GM20431 (cell line): Measurements from ENCODE around the gene FHL1.
"Not testable (repeated sequence)": the region's sequence is repeated elsewhere in the genome, so short reads cannot be mapped to it uniquely, and the experiment has no call there.

Source experiments
- in situ Hi-C: fragments of 300-500 bp; cut with MseI, MboI; formaldehyde crosslinking; loops from one replicate; pipeline ENCODE4 v1.15.0; 2020; ENCODE audit warnings: low sequenced_read_pairs; ENCODE audit not compliant: unreplicated experiment

FHL1 gene

GRCh38 chrX:136237849-136238248, 90.5 kb downstream of the FHL1 start:
- in situ Hi-C loops = not testable (repeated sequence)

GRCh38 chrX:136246201-136246600, 98.9 kb downstream of the FHL1 start:
- in situ Hi-C loops = no loop called here

GRCh38 chrX:136250191-136251040, 103.1 kb downstream of the FHL1 start:
- in situ Hi-C loops = no loop called here

- in situ Hi-C loops = no loop called here
Measured at GRCh38 chrX:136251041-136251991, 104.0 kb downstream of the FHL1 start, which contains the start of gene MAP7D3. Gene MAP7D3 (minus strand): TSS chrX:136251400. CDS start chrX:136251358, 42 bp downstream.

GRCh38 chrX:136255541-136255940, 108.2 kb downstream of the FHL1 start:
- in situ Hi-C loops = no loop called here

- in situ Hi-C loops = no loop called here
Measured at GRCh38 chrX:136256026-136256425, 108.7 kb downstream of the FHL1 start.

- in situ Hi-C loops = no loop called here
Measured at GRCh38 chrX:136258951-136259350, 111.6 kb downstream of the FHL1 start.

- in situ Hi-C loops = no loop called here
Measured at GRCh38 chrX:136259543-136259942, 112.2 kb downstream of the FHL1 start.

- in situ Hi-C loops = no loop called here
Measured at GRCh38 chrX:136260776-136261175, 113.4 kb downstream of the FHL1 start.
